HL-60 (cell line): Measurements from ENCODE around the gene PRKAG1.

Experiments
- DNase-seq, 2 experiments: peaks; one replicate each; pipeline ENCODE4 v3.0.0-alpha.2; 2010 to 2020; ENCODE audit warnings: low read depth in 1 of 2, low spot score in 1 of 2
- H3K27ac ChIP-seq: fragments of 250-450 bp; sonication (Bioruptor Pico); replicated peaks from 2 replicates; pipeline ENCODE4 v1.5.1; 2020; ENCODE audit warnings: mild to moderate bottlenecking, moderate library complexity
- H3K27me3 ChIP-seq: fragments of 250-450 bp; sonication (Bioruptor Pico); 2 replicates; pipeline ENCODE4 v1.5.1; 2021; ENCODE audit warnings: mild to moderate bottlenecking, moderate library complexity; ENCODE audit not compliant: insufficient read depth, poor library complexity, severe bottlenecking
- H3K4me3 ChIP-seq: replicated peaks from 2 replicates; pipeline ENCODE4 v1.5.1; 2011; ENCODE audit warnings: mild to moderate bottlenecking, control low read depth, low read length; ENCODE audit not compliant: insufficient read depth
- CTCF ChIP-seq: IDR thresholded peaks from one replicate; pipeline ENCODE4 v1.5.1; 2011; ENCODE audit warnings: low read length, control low read depth, inconsistent platforms; ENCODE audit not compliant: insufficient read depth
- GABPA ChIP-seq: IDR thresholded peaks from 2 replicates; pipeline ENCODE4 v1.6.1; 2012; ENCODE audit warnings: low read depth
- POLR2AphosphoS5 ChIP-seq: IDR thresholded peaks from 2 replicates; pipeline ENCODE4 v1.6.1; 2012; ENCODE audit warnings: low read depth
- REST ChIP-seq: IDR thresholded peaks from 2 replicates; pipeline ENCODE4 v1.6.1; 2012; ENCODE audit warnings: low read depth; ENCODE audit not compliant: insufficient replicate concordance
- SPI1 ChIP-seq: IDR thresholded peaks from 2 replicates; pipeline ENCODE4 v1.6.1; 2012; ENCODE audit warnings: low read depth, mild to moderate bottlenecking, borderline replicate concordance

The PRKAG1 gene

DNA sequence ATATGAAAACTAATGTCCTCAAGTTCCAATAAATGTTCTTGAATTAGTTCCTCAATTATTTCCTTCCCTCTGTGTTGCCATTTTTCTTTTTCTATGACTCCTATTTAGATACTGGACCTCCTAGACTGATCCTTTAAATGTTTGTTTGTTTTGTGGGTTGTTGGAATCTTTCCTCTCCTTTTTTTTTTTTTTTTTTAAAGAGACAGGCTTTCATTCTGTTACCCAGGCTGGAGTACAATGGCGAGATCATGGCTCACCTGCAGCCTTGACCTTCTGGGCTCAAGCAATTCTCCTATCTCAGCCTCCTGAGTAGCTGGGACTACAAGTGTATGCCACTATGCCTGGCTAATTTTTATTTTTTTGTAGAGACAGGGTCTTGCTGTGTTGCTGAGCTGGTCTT lies 9.6 kb downstream of the PRKAG1 start:
- Histone ChIP-seq H3K4me3 (no peak overlapping the region), H3K27me3 (no peaks in the 10 kb centered on the region), H3K27ac (no peak overlapping the region)
- TF ChIP-seq REST (no peak), CTCF (no peak)
- DNase-seq, result no peak

- DNase-seq, result no peak
- H3K27ac ChIP-seq, result no peak overlapping the region
- no peak overlapping the region for H3K4me3 ChIP-seq
- TF ChIP-seq SPI1 (no peak), REST (no peak), GABPA (no peak), POLR2AphosphoS5 (no peak), CTCF (no peak)
- peaks cover 12% of the 10 kb centered on the region for H3K27me3 ChIP-seq
These were observed 18.2 kb downstream of the PRKAG1 start for GRCh38 chr12:49000346-49000745.

- H3K27me3 ChIP-seq, result peaks cover 15% of the 10 kb centered on the region
- TF ChIP-seq SPI1 (no peak), GABPA (no peak), REST (no peak), POLR2AphosphoS5 (no peak)
- peak in 1 of 2 experiments; percentile 53 for DNase-seq
- H3K4me3 ChIP-seq, result peak within 1 kb of the TSS; percentile 39
- H3K27ac ChIP-seq, result no peak within 1 kb of the TSS
These were observed 19.0 kb downstream of the PRKAG1 start, which contains the start of gene DDN for GRCh38 chr12:48999371-49000131. DDN (minus strand) TSS chr12:48999375; CDS start chr12:48999287, 88 bp downstream.
